HCT116 (cell line): Measurements from ENCODE around the gene CTLA4. TPM values are rescaled to one million over a fixed set of nuclear protein-coding genes. Genes with fewer than 3 reads are reported as not detected.

Source experiments
- ATAC-seq: fragments of 200-7000 bp; cut with Tn5 transposase; 2 replicates; pipeline ENCODE4 v1.9.1; 2020; ENCODE audit warnings: mild to moderate bottlenecking, moderate library complexity
- BruUV-seq: library from RNA; stranded (reverse); fragments of 400-500 nt; replicated peaks from 2 replicates; lab custom pipeline; 2021; lab: Mats Ljungman, UMichigan
- CTCF ChIA-PET: fragments of 300-600 bp; sonication (Branson Sonifier 250); formaldehyde crosslinking; loops from one replicate; lab custom pipeline; 2021; ENCODE audit warnings: antibody characterized with exemption; lab: Charles Lee
- POLR2A ChIA-PET: fragments of 300-600, 350-600 bp; sonication (Branson Sonifier 250); formaldehyde crosslinking; loops from one replicate; lab custom pipeline; 2021; ENCODE audit warnings: antibody characterized with exemption; lab: Charles Lee
- RAD21 ChIA-PET, 2 experiments: fragments of 300-600 bp; sonication (Branson Sonifier 250); formaldehyde crosslinking; loops; one replicate each; lab custom pipeline; 2023; ENCODE audit warnings: low total read pairs in 2 of 2; ENCODE audit not compliant: uncharacterized antibody in 2 of 2, unreplicated experiment in 2 of 2, low non-redundant PET in 1 of 2; lab: Charles Lee
- DNase-seq: peaks from one replicate; pipeline ENCODE4 v3.0.0-alpha.2; 2010; ENCODE audit warnings: low read depth, low spot score
- H2AFZ ChIP-seq: fragments of 200-600 bp; shearing (Covaris generic), sonication (generic); 2 replicates; pipeline ENCODE4 v1.6.1; 2017; ENCODE audit warnings: low read depth, mixed run types, mixed read lengths, antibody characterized with exemption, low read length; ENCODE audit not compliant: poor library complexity, severe bottlenecking
- H3K27ac ChIP-seq: 2 replicates; pipeline ENCODE4 v1.5.1; 2012; ENCODE audit warnings: low read depth, low read length
- H3K27me3 ChIP-seq: fragments of 200-600 bp; sonication (generic); 2 replicates; pipeline ENCODE4 v1.6.1; 2016; ENCODE audit warnings: mixed run types, low read length, mixed read lengths; ENCODE audit not compliant: insufficient read depth
- H3K36me3 ChIP-seq, 2 experiments: fragments of 200-500 bp in 1 of 2; fragments of 200-600 bp in 1 of 2; sonication (Bioruptor generic) in 1 of 2; sonication (generic) in 1 of 2; 2 replicates each; pipeline versions ENCODE4 v1.5.1 to v1.6.1; 2014 to 2016; ENCODE audit warnings: low read length in 2 of 2, inconsistent platforms in 1 of 2, mixed read lengths in 1 of 2, mixed run types in 1 of 2; ENCODE audit not compliant: insufficient read depth in 2 of 2, control insufficient read depth in 1 of 2
- H3K4me1 ChIP-seq, 2 experiments: fragments of 200-600 bp in 1 of 2; sonication (generic) in 1 of 2; 2 replicates each; pipeline versions ENCODE4 v1.5.1 to v1.6.1; 2012 to 2017; ENCODE audit warnings: low read length in 2 of 2, inconsistent platforms in 1 of 2, mild to moderate bottlenecking in 1 of 2, mixed read lengths in 1 of 2, mixed run types in 1 of 2, moderate library complexity in 1 of 2; ENCODE audit not compliant: insufficient read depth in 2 of 2, control insufficient read depth in 1 of 2
- H3K4me2 ChIP-seq: fragments of 200-600 bp; sonication (generic); 2 replicates; pipeline ENCODE4 v1.6.1; 2017; ENCODE audit warnings: mixed run types, low read length, mixed read lengths
- H3K4me3 ChIP-seq, 2 experiments: fragments of 200-600 bp in 1 of 2; sonication (generic) in 1 of 2; replicated peaks in 1 of 2; 2 replicates each; pipeline ENCODE4 v1.5.1; 2011 to 2016; ENCODE audit warnings: low read length in 2 of 2, control low read depth in 1 of 2, low read depth in 1 of 2, mild to moderate bottlenecking in 1 of 2, mixed read lengths in 1 of 2, mixed run types in 1 of 2
- H3K79me2 ChIP-seq: fragments of 200-600 bp; sonication (generic); 2 replicates; pipeline ENCODE4 v1.6.1; 2017; ENCODE audit warnings: mild to moderate bottlenecking, mixed run types, low read length, moderate library complexity, mixed read lengths; ENCODE audit not compliant: insufficient read depth
- H3K9ac ChIP-seq: fragments of 200-600 bp; sonication (generic); 2 replicates; pipeline ENCODE4 v1.6.1; 2016; ENCODE audit warnings: low read length, mixed read lengths
- H3K9me2 ChIP-seq: fragments of 200-600 bp; sonication (generic), shearing (Covaris generic); 2 replicates; pipeline ENCODE4 v1.6.1; 2017; ENCODE audit warnings: mixed run types, mild to moderate bottlenecking, moderate library complexity; ENCODE audit not compliant: insufficient read depth
- H3K9me3 ChIP-seq, 2 experiments: fragments of 200-500 bp in 1 of 2; fragments of 200-600 bp in 1 of 2; sonication (Bioruptor generic) in 1 of 2; sonication (generic) in 1 of 2; 2 replicates each; pipeline ENCODE4 v1.6.1; 2014 to 2017; ENCODE audit warnings: low read length in 2 of 2, mixed read lengths in 2 of 2, inconsistent platforms in 1 of 2, low read depth in 1 of 2, mild to moderate bottlenecking in 1 of 2, mixed run types in 1 of 2, moderate library complexity in 1 of 2; ENCODE audit not compliant: control insufficient read depth in 1 of 2, insufficient read depth in 1 of 2
- H4K20me1 ChIP-seq: fragments of 200-600 bp; sonication (generic), shearing (Covaris generic); 2 replicates; pipeline ENCODE4 v1.6.1; 2017; ENCODE audit warnings: mixed run types, mild to moderate bottlenecking, moderate library complexity; ENCODE audit not compliant: insufficient read depth
- CBX3 ChIP-seq: IDR thresholded peaks from 2 replicates; pipeline ENCODE4 v1.6.1; 2012; ENCODE audit warnings: low read depth
- ELF1 ChIP-seq: IDR thresholded peaks from 2 replicates; pipeline ENCODE4 v1.6.1; 2012; ENCODE audit warnings: low read depth, borderline replicate concordance
- EZH2phosphoT487 ChIP-seq: fragments of 200-600 bp; IDR thresholded peaks from 2 replicates; pipeline ENCODE4 v1.6.1; 2018; ENCODE audit warnings: antibody characterized with exemption, borderline replicate concordance
- JUND ChIP-seq: IDR thresholded peaks from 2 replicates; pipeline ENCODE4 v1.6.1; 2012
- MAX ChIP-seq: IDR thresholded peaks from 2 replicates; pipeline ENCODE4 v1.6.1; 2012
- POLR2AphosphoS5 ChIP-seq: IDR thresholded peaks from 2 replicates; pipeline ENCODE4 v1.6.1; 2011; ENCODE audit warnings: mild to moderate bottlenecking, low read depth, low read length, moderate library complexity
- SIN3A ChIP-seq: IDR thresholded peaks from 2 replicates; pipeline ENCODE4 v1.6.1; 2012; ENCODE audit warnings: low read depth
- TCF7L2 ChIP-seq: IDR thresholded peaks from 2 replicates; pipeline ENCODE4 v1.7.0; 2011; ENCODE audit warnings: borderline replicate concordance, inconsistent platforms; ENCODE audit not compliant: insufficient read depth, insufficient read length; ENCODE audit errors: extremely low read depth
- ZBTB33 ChIP-seq: IDR thresholded peaks from 2 replicates; pipeline ENCODE4 v1.6.1; 2011; ENCODE audit warnings: mild to moderate bottlenecking, low read length, moderate library complexity; ENCODE audit not compliant: insufficient replicate concordance; ENCODE audit errors: extremely low read depth
- intact Hi-C: fragments of 100-400 bp; cut with micrococcal nuclease; formaldehyde crosslinking; loops from 2 replicates; pipeline ENCODE4 v1.10.0; 2022
- total RNA-seq: library from RNA; stranded (reverse); gene quantifications from one replicate; pipeline ENCODE4 v1.2.1, GENCODE V29; 2021; ENCODE audit not compliant: unreplicated experiment

Gene CTLA4
- total RNA-seq, 1 experiment from 2014 or later, result 0.37 TPM

- Histone ChIP-seq H3K79me2 (no peaks in the 10 kb centered on the region), H3K4me1 (no peaks in the 10 kb centered on the region), H3K36me3 (no peaks in the 10 kb centered on the region), H3K9ac (no peak overlapping the region), H3K4me3 (no peak overlapping the region), H2AFZ (no peak overlapping the region)
- ChIA-PET CTCF (no interaction called here), RAD21 (no interaction called here)
- DNase-seq (no peak), ATAC-seq (no peak)
- intact Hi-C loops, result loop anchor here (5.0 kb wide), 1 partner anchor 591 kb away; no protein-coding TSS in a partner anchor
- no peak for TF ChIP-seq POLR2AphosphoS5
- TF ChIP-seq JUND, result no peak
- no peak for TF ChIP-seq EZH2phosphoT487
- TF ChIP-seq MAX, result no peak
- TF ChIP-seq CBX3, result no peak
- no peak for TF ChIP-seq SIN3A
- TF ChIP-seq ELF1, result no peak
- no peak for TF ChIP-seq ZBTB33
- TF ChIP-seq TCF7L2, result no peak
- TF ChIP-seq, all 23 proteins: peak for 0
- no TSS peak for BruUV-seq
- H3K9me2 ChIP-seq, result no peaks in the 10 kb centered on the region
- H3K27me3 ChIP-seq, result no peaks in the 10 kb centered on the region
- H4K20me1 ChIP-seq, result no peaks in the 10 kb centered on the region
- H3K4me2 ChIP-seq, result no peak overlapping the region
- no peaks in the 10 kb centered on the region for H3K9me3 ChIP-seq
- POLR2A ChIA-PET, result no interaction called here
- H3K27ac ChIP-seq, result no peak overlapping the region
These were observed 48.9 kb upstream of the CTLA4 start for GRCh38 chr2:203818656-203819055.
